ENCODE results near the gene FAS. TPM values are rescaled to one million over a fixed set of nuclear protein-coding genes. Genes with fewer than 3 reads are reported as not detected.
A peak's percentile ranks its signal among the peaks of the same experiment; 100 is the strongest.

Gene FAS
- 53.3 TPM for total RNA-seq

DNA sequence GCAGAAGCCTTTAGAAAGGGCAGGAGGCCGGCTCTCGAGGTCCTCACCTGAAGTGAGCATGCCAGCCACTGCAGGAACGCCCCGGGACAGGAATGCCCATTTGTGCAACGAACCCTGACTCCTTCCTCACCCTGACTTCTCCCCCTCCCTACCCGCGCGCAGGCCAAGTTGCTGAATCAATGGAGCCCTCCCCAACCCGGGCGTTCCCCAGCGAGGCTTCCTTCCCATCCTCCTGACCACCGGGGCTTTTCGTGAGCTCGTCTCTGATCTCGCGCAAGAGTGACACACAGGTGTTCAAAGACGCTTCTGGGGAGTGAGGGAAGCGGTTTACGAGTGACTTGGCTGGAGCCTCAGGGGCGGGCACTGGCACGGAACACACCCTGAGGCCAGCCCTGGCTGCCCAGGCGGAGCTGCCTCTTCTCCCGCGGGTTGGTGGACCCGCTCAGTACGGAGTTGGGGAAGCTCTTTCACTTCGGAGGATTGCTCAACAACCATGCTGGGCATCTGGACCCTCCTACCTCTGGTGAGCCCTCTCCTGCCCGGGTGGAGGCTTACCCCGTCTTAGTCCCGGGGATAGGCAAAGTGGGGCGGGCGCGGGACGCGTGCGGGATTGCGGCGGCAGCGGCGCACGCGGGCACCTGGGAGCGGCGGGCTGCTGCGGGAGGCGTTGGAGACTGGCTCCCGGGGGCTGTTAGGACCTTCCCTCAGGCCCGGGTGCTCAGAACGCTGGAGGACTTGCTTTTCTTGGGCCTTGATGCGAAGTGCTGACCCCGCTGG lies at the start of gene FAS:
FAS (plus strand) TSS at position 415 of the 777 bp plus-strand sequence; CDS start at position 494, 79 bp downstream.
- Histone ChIP-seq H3K27me3 (ENCODE audit: insufficient read depth, low read length) (no peaks in the 10 kb centered on the region), H3K4me3 (ENCODE audit: low read length) (peak within 1 kb of the TSS; percentile 84), H3K9me3 (ENCODE audit: low read depth, low read length) (no peaks in the 10 kb centered on the region), H3K4me1 (ENCODE audit: insufficient read depth, low read length) (peaks cover 61% of the 10 kb centered on the region)

DNA sequence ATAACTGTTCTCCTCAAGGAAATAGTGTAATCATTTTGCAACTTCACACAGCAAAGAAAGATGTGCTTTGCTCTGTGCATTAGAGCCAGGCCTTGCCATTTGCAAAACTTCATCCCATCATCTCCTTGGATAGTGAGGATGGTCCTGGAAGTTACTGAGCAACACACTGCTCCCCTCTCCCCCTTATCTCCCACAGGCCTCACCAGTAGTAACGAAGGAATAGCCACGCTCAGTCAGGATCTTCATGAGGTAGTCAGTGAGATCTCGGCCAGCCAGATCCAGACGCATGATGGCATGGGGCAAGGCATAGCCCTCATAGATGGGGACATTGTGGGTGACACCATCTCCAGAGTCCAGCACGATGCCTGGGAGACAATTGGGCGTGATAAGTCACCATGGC lies 49.6 kb upstream of the FAS start:
- no peaks in the 10 kb centered on the region for H3K9me3 ChIP-seq (ENCODE audit: low read depth, low read length)
- H3K4me1 ChIP-seq (ENCODE audit: insufficient read depth, low read length), result peaks cover 19% of the 10 kb centered on the region
- H3K27me3 ChIP-seq (ENCODE audit: insufficient read depth, low read length), result no peaks in the 10 kb centered on the region
- H3K4me3 ChIP-seq (ENCODE audit: low read length), result no peak overlapping the region

DNA sequence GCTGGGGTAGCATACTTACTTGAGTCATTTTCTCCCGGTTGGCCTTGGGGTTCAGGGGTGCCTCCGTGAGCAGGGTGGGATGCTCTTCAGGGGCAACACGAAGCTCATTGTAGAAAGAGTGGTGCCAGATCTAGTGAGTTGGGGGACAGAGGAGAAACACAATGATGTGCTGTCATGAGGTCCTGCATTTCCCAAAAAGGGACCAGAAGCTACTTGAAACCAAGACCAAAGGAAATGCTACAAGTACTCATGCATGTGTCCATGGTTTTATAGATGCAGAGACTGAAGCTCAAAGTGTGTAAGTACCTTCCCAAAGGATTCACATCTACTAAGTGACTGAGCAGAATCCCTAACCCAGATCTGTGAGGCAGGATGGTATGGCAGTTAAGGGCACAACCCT lies 46.8 kb upstream of the FAS start:
- Histone ChIP-seq H3K4me1 (ENCODE audit: insufficient read depth, low read length) (peaks cover 20% of the 10 kb centered on the region), H3K27me3 (ENCODE audit: insufficient read depth, low read length) (no peaks in the 10 kb centered on the region), H3K4me3 (ENCODE audit: low read length) (no peak overlapping the region), H3K9me3 (ENCODE audit: low read depth, low read length) (no peaks in the 10 kb centered on the region)

DNA sequence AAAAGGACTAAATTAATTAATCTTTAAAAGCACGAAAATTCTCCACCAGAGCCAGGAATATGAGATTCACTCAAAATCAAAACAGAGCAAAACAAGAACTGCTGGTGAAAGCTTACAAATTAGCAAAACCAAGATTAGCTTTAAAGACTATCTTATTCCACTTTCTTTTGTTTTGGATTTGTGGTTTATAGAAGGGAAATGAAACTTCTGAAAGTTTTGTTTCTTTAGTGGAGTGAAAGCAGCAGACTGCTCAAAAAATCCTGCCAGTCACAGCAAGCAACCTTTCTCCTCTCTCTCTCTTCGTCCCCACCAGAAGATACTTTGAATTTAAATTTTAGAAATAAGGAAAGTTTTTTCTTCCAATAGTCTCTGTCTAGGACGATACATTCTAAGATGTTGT lies 45.8 kb upstream of the FAS start:
- Histone ChIP-seq H3K4me3 (ENCODE audit: low read length) (no peak overlapping the region), H3K4me1 (ENCODE audit: insufficient read depth, low read length) (peaks cover 20% of the 10 kb centered on the region), H3K27me3 (ENCODE audit: insufficient read depth, low read length) (no peaks in the 10 kb centered on the region), H3K9me3 (ENCODE audit: low read depth, low read length) (no peaks in the 10 kb centered on the region)

DNA sequence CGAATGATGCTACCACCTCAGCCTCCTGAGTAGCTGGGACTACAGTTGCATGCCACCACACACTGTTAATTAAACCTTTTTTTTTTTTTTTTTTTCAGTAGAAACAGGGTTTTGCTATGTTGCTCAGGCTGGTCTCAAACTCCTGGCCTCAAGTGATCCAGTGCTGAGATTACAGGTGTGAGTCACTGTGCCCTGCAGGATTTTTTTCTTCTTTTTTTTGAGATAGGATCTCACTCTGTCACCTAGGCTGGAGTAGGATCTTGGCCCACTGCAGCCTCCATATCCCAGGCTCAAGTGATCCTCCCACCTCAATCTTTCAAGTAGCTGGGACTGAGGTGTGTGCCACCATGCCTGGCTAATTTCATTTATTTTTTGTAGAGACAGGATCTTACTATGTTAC lies 44.4 kb upstream of the FAS start:
- H3K4me3 ChIP-seq (ENCODE audit: low read length), result no peak overlapping the region
- peaks cover 24% of the 10 kb centered on the region for H3K4me1 ChIP-seq (ENCODE audit: insufficient read depth, low read length)
- no peaks in the 10 kb centered on the region for H3K9me3 ChIP-seq (ENCODE audit: low read depth, low read length)
- no peaks in the 10 kb centered on the region for H3K27me3 ChIP-seq (ENCODE audit: insufficient read depth, low read length)

DNA sequence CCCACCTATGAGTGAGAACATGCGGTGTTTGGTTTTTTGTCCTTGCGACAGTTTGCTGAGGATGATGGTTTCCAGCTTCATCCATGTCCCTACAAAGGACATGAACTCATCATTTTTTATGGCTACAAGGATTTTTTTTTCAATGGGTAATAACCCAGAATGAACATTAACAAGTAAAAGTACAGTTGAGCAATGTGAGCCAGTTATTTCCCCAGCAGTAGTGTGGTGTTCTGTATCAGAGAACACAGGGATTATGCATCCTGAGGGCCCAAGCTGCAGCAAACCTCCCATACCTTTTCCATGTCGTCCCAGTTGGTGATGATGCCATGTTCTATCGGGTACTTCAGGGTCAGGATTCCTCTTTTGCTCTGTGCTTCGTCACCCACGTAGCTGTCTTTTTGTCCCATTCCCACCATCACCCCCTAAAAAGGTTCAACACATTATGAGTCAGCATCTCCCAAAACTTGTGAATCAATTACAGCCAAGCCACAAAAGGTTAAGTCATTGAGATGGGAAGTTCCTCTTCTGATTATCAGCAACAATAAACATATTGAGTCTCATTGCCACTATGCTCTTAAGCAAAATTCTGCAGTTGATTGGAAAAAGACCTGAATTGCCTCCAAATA lies 43.5 kb upstream of the FAS start:
- no peak overlapping the region for H3K4me3 ChIP-seq (ENCODE audit: low read length)
- H3K4me1 ChIP-seq (ENCODE audit: insufficient read depth, low read length), result peaks cover 24% of the 10 kb centered on the region
- H3K9me3 ChIP-seq (ENCODE audit: low read depth, low read length), result no peaks in the 10 kb centered on the region
- H3K27me3 ChIP-seq (ENCODE audit: insufficient read depth, low read length), result no peaks in the 10 kb centered on the region

DNA sequence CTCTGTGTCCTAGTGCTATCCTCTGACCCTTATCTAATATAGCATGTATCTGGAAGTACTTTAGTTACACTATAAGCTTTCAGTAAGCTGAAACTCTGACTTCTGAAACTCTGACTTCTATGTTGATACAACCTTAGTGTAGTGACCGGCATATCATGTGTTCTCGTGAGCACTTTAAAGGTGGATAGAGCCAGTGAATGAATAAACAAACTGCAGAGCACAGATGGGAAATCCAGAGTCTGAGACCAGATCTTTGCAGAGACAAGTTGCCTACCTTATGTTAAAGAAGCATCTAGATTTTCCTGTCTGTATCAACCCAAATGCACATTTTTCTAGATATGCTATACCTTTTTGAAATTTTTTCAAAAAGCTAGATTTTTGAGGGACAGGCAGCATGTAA lies 41.5 kb upstream of the FAS start:
- H3K4me3 ChIP-seq (ENCODE audit: low read length), result no peak overlapping the region
- no peaks in the 10 kb centered on the region for H3K27me3 ChIP-seq (ENCODE audit: insufficient read depth, low read length)
- no peaks in the 10 kb centered on the region for H3K9me3 ChIP-seq (ENCODE audit: low read depth, low read length)
- H3K4me1 ChIP-seq (ENCODE audit: insufficient read depth, low read length), result peaks cover 21% of the 10 kb centered on the region

DNA sequence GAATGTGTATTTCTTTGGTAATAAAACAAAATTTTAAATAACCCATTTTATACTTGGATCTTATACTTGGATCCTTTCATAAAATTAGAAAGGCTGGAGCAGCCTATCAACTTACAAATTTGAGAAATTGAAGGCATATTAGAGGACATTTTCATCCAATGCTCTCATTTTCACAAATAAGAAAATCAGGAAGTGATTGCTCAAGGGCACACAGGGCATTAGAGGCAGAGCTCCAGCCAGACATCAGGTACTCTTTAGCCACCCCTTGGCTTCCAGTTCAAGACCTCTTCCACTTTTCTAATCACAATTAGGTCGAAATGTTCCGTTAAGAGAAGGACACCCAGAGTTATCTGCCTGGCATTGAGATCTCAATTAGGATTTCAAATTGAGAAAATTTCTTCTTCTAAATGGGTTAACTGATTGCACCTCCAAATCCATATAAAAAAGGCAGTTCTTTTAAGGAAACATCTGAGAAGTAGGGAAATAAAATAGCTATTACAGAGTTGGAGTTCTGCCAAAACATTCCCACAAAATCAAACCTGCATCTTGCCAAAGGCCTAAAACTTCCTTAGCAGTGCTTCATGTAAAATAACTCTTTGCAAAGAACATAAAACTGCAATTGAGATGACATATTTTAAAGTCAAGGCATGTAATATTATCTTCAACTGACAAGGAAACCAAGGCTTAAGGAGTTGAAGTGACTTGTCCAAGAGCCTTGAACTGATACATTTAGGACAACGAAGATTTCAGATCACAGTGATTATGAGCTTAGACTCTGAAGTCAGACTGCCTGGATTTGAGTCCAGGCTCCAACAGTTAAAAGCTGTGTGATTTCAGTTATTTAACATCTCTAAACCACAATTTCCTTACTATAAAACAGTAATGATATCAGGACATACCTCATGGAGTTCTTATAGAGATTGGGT lies 40.4 kb upstream of the FAS start:
- Histone ChIP-seq H3K4me1 (ENCODE audit: insufficient read depth, low read length) (peaks cover 10% of the 10 kb centered on the region), H3K9me3 (ENCODE audit: low read depth, low read length) (no peaks in the 10 kb centered on the region), H3K4me3 (ENCODE audit: low read length) (no peak overlapping the region), H3K27me3 (ENCODE audit: insufficient read depth, low read length) (no peaks in the 10 kb centered on the region)

DNA sequence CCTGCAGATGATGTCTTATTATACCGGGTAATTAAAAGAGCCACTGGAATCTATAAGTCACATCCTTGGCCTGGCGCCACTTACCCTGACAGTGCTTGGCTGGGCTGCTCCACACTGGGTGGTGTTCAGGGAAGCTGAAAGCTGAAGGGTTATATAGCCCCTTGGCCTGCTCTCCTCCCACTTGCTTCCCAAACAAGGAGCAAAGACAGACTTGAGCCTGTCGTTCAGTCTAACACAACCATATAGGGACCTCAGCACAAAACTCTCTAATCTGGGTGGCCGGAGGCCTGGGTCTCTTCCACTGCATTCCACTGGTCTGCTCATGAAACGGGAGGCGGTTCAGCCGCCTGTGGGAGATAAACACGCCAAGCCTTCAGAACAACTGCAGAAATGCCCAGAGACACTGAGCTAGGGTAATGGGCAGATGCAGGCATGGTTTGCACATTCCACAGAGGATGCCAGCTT lies 37.9 kb upstream of the FAS start, which contains the start of gene ACTA2:
ACTA2 (minus strand) TSS at position 127 of the 465 bp plus-strand sequence. CDS start 3,843 bp downstream, outside the sequence.
- Histone ChIP-seq H3K4me1 (ENCODE audit: insufficient read depth, low read length) (peaks cover 4% of the 10 kb centered on the region), H3K4me3 (ENCODE audit: low read length) (no peak within 1 kb of the TSS), H3K9me3 (ENCODE audit: low read depth, low read length) (no peaks in the 10 kb centered on the region), H3K27me3 (ENCODE audit: insufficient read depth, low read length) (no peaks in the 10 kb centered on the region)

DNA sequence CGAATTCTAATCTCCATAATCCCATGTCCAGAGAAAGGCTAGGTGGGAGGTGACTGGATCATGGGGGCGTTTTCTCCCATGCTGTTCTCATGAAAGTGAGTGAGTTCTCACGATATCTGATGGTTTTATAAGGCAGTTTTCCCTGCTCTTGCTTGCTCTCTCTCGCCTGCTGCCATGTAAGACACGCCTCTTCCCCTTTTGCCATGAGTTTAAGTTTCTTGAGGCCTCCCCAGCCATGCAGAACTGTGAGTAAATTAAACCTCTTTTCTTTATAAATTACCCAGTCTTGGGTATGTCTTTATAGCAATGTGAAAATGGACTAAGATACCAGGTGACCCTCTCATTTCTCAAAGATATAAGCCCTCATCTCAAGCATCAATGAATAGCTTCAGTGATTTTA lies 36.9 kb upstream of the FAS start:
- peaks cover 4% of the 10 kb centered on the region for H3K4me1 ChIP-seq (ENCODE audit: insufficient read depth, low read length)
- no peak overlapping the region for H3K4me3 ChIP-seq (ENCODE audit: low read length)
- H3K9me3 ChIP-seq (ENCODE audit: low read depth, low read length), result no peaks in the 10 kb centered on the region
- H3K27me3 ChIP-seq (ENCODE audit: insufficient read depth, low read length), result no peaks in the 10 kb centered on the region

DNA sequence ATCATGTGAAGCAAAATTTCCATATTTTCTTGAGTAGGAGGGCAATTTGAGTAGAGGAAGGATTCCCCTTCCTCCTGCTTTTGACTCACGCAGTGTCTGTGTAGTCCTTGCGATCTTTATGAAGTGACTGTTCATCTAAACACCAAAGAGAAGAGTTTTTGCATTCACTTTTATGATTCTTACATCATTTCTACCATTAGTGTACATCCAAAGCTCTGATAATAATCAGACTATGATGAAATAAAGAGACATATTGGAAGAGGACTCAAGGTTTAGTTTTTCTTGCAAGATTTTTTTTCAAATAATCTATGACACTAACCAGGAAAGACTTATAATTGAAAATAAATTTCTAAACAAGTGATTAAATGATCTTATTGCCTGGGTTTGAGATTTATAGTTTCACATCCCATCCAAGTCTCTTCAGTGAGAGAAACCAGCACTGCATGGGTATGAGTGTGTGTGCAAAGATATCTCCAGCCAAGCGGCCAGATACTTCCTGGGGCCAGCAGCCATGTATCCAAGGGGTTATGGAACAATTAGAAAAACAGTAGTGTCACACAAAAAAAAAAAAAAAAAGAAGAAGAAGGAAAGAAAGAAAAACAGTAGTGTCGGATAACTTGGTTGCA lies 36.0 kb upstream of the FAS start:
- Histone ChIP-seq H3K27me3 (ENCODE audit: insufficient read depth, low read length) (no peaks in the 10 kb centered on the region), H3K4me3 (ENCODE audit: low read length) (no peak overlapping the region), H3K4me1 (ENCODE audit: insufficient read depth, low read length) (peaks cover 4% of the 10 kb centered on the region), H3K9me3 (ENCODE audit: low read depth, low read length) (no peaks in the 10 kb centered on the region)

DNA sequence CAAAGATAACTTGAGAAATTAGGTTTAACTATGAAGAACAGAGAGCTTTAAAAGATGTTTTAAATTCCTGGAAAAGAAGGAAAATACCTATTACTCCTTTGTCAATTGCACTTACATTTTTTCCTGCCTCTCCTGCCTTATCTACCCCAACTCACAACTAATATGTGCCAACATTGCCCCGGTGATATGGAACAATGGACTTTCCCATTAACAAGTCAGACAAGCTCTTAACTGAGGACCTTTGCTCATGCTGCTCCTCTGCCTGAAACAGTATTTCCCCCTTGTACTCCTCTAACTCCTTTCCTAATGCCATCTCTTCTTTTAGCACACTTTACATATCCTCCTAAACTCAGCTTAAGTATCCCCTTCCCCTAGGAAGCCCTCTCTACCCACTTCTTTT lies 33.2 kb upstream of the FAS start:
- no peaks in the 10 kb centered on the region for H3K4me1 ChIP-seq (ENCODE audit: insufficient read depth, low read length)
- H3K4me3 ChIP-seq (ENCODE audit: low read length), result no peak overlapping the region
- H3K27me3 ChIP-seq (ENCODE audit: insufficient read depth, low read length), result no peaks in the 10 kb centered on the region
- H3K9me3 ChIP-seq (ENCODE audit: low read depth, low read length), result no peaks in the 10 kb centered on the region

DNA sequence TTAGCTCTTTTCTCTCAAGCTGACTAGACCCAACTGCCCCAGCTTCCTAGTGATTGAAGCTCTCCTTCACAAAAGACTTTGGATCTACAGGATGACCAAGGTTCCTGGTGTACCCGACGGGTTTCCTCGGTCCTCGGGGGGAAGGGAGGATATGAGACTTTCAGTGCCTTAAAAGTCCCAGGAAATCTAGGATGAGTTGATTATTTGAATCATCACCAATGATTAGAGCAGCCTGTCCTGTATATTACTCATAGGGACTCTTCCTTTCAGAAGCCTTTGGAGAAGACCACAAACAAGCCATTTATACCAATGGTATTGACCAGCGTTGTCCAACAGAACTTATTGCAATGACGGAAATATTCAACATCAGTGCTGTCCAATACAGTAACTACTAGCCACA lies 31.9 kb upstream of the FAS start:
- H3K9me3 ChIP-seq (ENCODE audit: low read depth, low read length), result no peaks in the 10 kb centered on the region
- H3K27me3 ChIP-seq (ENCODE audit: insufficient read depth, low read length), result no peaks in the 10 kb centered on the region
- no peaks in the 10 kb centered on the region for H3K4me1 ChIP-seq (ENCODE audit: insufficient read depth, low read length)
- no peak overlapping the region for H3K4me3 ChIP-seq (ENCODE audit: low read length)

DNA sequence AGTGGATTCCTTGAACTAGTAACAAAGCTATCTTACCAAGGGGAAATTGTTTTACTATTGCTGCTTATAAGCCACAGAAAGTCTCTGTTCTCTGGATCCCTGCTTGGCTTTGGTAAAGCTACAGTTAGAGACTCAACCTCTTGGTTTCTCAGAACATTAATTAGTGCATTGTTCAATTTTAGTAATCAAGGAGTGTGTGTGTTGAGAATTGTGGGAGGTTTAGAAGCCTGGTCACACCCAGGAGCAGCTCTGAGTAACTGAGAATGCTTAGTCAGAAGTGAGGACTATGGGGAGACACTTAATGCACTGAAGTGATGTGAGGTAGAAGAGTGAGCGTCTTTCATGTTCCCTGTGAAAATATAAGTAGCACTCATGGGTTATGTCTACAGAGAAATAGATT lies 29.8 kb upstream of the FAS start:
- Histone ChIP-seq H3K4me1 (ENCODE audit: insufficient read depth, low read length) (peaks cover 8% of the 10 kb centered on the region), H3K4me3 (ENCODE audit: low read length) (no peak overlapping the region), H3K27me3 (ENCODE audit: insufficient read depth, low read length) (no peaks in the 10 kb centered on the region), H3K9me3 (ENCODE audit: low read depth, low read length) (no peaks in the 10 kb centered on the region)
